Omental fat pad (tissue), 4 donors: ENCODE results near the gene CSGALNACT2. TPM values are rescaled to one million over a fixed set of nuclear protein-coding genes. Genes with fewer than 3 reads are reported as not detected.

Experiments
- ATAC-seq: fragments of 150-250 bp; one replicate; pipeline ENCODE4 v1.9.1; 2016; ENCODE audit warnings: mild to moderate bottlenecking, moderate library complexity; ENCODE audit not compliant: low FRiP score
- DNase-seq: peaks from one replicate; pipeline ENCODE4 v3.0.0-alpha.2; 2019; ENCODE audit warnings: low spot score
- CTCF ChIP-seq, 3 donors: fragments of 450-650 bp; IDR thresholded peaks; one replicate each; pipeline ENCODE4 v1.5.1; 2016 to 2017; ENCODE audit warnings: antibody characterized with exemption in 3 of 3, mild to moderate bottlenecking in 3 of 3, moderate library complexity in 2 of 3
- total RNA-seq, 4 donors: library from RNA; depleted of rRNA; stranded (reverse); fragments of >200 nt; gene quantifications; one replicate each; pipeline ENCODE4 v1.1.0, GENCODE V29; 2016

The CSGALNACT2 gene
- total RNA-seq, 4 donors from 2014 or later: 22.0 to 45.8 (median 37.9) TPM

GRCh38 chr10:43206391-43207235, 68.4 kb downstream of the CSGALNACT2 start:
- ATAC-seq (no peak), DNase-seq (no peak)
- TF ChIP-seq CTCF (IDR thresholded peaks at IDR 0.05): no peak

- TF ChIP-seq CTCF (IDR thresholded peaks at IDR 0.05): no peak
- DNase-seq (no peak), ATAC-seq (no peak)
Measured at GRCh38 chr10:43208147-43209073, 70.2 kb downstream of the CSGALNACT2 start.

GRCh38 chr10:43209074-43209455, 70.8 kb downstream of the CSGALNACT2 start:
- DNase-seq: no peak
- TF ChIP-seq CTCF (IDR thresholded peaks at IDR 0.05): no peak
- ATAC-seq: no peak

- ATAC-seq (no peak), DNase-seq (no peak)
- TF ChIP-seq CTCF (IDR thresholded peaks at IDR 0.05): no peak
Measured at GRCh38 chr10:43209651-43210141, 71.5 kb downstream of the CSGALNACT2 start.

- ATAC-seq: no peak
- DNase-seq: no peak
- no peak for TF ChIP-seq CTCF (IDR thresholded peaks at IDR 0.05)
Measured at GRCh38 chr10:43210556-43210955, 72.3 kb downstream of the CSGALNACT2 start.

GRCh38 chr10:43211030-43211429, 72.8 kb downstream of the CSGALNACT2 start:
- ATAC-seq (no peak), DNase-seq (no peak)
- no peak for TF ChIP-seq CTCF (IDR thresholded peaks at IDR 0.05)
